Ovary (tissue), 3 donors: ENCODE results near the gene FKBP11.

Experiments used
- POLR2A ChIP-seq: fragments of 450-650 bp; IDR thresholded peaks from one replicate; pipeline ENCODE4 v1.6.1; 2017; ENCODE audit warnings: antibody characterized with exemption, mild to moderate bottlenecking, moderate library complexity
- TF ChIP-seq, protein P1 (sequence below), 3 donors: fragments of 450-650 bp in 2 of 3; fragments of 200-600 bp in 1 of 3; IDR thresholded peaks; one replicate each; pipeline versions ENCODE4 v1.5.1 to v1.8.0; 2016 to 2022; ENCODE audit warnings: antibody characterized with exemption in 3 of 3, mild to moderate bottlenecking in 1 of 3
- donor health status: DM: no; HTN: no; CAD: no.

GRCh38 chr12:48901278-48901677 is 24.0 kb downstream of the FKBP11 start:
- TF ChIP-seq, protein P1, sequence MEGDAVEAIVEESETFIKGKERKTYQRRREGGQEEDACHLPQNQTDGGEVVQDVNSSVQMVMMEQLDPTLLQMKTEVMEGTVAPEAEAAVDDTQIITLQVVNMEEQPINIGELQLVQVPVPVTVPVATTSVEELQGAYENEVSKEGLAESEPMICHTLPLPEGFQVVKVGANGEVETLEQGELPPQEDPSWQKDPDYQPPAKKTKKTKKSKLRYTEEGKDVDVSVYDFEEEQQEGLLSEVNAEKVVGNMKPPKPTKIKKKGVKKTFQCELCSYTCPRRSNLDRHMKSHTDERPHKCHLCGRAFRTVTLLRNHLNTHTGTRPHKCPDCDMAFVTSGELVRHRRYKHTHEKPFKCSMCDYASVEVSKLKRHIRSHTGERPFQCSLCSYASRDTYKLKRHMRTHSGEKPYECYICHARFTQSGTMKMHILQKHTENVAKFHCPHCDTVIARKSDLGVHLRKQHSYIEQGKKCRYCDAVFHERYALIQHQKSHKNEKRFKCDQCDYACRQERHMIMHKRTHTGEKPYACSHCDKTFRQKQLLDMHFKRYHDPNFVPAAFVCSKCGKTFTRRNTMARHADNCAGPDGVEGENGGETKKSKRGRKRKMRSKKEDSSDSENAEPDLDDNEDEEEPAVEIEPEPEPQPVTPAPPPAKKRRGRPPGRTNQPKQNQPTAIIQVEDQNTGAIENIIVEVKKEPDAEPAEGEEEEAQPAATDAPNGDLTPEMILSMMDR (IDR thresholded peaks at IDR 0.05) = no peak
- TF ChIP-seq POLR2A = no peak
